Fibroblast of pulmonary artery (primary cell): ENCODE measurements around the gene AIFM3.
A peak's percentile ranks its signal among the peaks of the same experiment; 100 is the strongest.

Experiments
- DNase-seq: peaks from one replicate; pipeline ENCODE4 v3.0.0-alpha.2; 2010; ENCODE audit warnings: low read depth
- H3K4me3 ChIP-seq: replicated peaks from 2 replicates; pipeline ENCODE4 v1.5.1; 2011; ENCODE audit warnings: low read depth, mild to moderate bottlenecking, control low read depth, low read length, moderate library complexity
- TF ChIP-seq, protein P1 (sequence below): IDR thresholded peaks from 2 replicates; pipeline ENCODE4 v1.5.1; 2011; ENCODE audit warnings: mild to moderate bottlenecking, control low read depth, low read length, inconsistent platforms; ENCODE audit errors: missing control alignments

AIFM3 gene

DNA sequence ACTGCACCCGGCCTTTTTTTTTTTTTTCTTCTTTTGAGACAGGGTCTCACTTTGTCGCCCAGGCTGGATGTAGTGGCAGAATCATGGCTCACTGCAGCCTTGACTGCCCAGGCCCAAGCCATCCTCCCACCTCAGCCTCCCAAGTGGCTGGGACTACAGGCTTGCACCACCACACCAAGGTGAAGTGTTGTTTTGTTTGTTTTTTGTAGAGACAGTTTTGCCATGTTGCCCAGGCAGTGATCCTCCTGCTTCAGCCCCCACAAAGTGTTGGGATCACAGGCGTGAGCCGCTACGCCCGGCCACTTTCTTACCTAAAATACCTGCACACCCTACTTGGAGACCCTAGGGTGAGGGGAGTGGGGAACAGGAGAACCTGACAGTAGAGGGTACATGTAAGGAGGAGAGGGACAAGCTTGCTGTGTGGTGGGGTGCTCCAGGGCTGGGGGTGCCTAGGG, 4.5 kb upstream of the AIFM3 start:
- TF ChIP-seq, protein P1, sequence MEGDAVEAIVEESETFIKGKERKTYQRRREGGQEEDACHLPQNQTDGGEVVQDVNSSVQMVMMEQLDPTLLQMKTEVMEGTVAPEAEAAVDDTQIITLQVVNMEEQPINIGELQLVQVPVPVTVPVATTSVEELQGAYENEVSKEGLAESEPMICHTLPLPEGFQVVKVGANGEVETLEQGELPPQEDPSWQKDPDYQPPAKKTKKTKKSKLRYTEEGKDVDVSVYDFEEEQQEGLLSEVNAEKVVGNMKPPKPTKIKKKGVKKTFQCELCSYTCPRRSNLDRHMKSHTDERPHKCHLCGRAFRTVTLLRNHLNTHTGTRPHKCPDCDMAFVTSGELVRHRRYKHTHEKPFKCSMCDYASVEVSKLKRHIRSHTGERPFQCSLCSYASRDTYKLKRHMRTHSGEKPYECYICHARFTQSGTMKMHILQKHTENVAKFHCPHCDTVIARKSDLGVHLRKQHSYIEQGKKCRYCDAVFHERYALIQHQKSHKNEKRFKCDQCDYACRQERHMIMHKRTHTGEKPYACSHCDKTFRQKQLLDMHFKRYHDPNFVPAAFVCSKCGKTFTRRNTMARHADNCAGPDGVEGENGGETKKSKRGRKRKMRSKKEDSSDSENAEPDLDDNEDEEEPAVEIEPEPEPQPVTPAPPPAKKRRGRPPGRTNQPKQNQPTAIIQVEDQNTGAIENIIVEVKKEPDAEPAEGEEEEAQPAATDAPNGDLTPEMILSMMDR = no peak
- no peak overlapping the region for H3K4me3 ChIP-seq
- no peak for DNase-seq

DNA sequence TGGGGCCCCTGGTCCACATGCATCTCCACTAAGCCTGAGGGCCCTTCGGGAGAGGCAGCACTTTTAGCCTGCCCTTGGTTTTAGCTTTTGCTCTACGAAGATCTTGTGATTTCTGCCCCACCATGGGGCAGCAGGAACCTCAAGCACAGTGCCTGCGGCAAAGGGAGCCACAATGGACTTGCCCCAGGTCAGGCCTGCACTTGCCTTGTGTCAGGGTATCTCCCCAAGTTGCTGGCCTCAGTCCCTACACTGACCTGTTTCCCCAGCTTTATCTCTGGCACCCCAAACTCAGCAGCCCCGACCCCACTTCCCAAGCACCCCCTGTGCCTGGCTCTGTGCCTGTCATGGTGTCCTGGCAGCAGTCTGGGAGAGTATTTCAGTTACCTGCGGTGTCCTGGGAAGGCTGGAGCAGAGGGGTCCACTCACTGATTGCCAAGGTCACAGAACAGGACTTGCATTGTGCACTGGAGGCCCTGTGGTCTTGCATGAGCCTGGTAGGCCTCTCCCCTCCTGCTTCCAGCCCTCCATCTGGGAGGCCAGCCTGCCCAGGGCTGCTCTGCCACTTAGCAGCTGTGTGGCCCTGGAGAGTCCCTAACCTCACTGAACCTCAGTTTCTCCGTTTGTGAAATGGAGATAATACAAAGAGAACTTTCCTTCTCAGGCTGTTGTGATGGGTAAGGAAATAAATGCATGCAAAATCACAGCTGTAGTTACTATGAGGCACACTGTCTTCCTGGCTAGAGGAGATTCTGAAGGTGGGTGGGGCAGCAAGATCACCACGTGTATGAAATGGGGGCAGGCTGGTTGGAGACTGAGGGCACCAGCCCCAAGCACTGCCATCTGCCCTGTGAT, 3.6 kb upstream of the AIFM3 start:
- TF ChIP-seq, protein P1 = no peak
- H3K4me3 ChIP-seq = no peak overlapping the region
- no peak for DNase-seq

DNA sequence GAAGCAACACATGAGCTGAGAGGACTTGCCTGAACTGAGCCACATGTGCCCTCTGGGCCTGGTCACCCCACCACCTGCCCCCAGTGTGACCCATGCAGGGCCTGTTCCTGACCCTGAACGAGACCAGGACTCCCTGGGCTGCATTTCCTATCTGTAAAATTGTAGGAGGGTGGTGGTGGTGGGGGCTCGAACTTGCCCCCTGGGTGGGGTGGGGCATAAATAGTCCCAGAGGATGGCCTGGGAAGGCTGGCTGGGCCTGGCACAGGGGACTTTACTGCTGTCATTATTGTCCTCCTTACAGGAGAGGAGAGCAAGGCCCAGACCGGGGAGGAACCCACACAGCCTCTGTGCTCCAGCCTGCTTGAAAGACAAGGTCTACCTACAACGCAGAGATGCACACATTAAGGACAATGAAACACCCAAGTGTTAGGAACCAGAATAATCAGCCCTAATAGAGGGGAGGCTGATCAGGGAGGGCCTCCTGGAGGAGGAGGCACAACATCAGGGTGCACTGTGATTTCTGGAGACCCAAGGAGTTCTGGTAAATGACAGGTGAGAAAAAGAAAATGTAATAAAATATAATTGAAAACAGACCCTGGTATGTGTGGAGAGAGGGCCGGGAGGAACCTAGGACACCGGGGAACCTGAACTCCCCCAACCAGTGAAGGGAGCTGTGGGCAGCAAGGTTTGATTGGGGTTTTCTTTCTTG, 2.8 kb upstream of the AIFM3 start:
- peak overlapping the region; percentile 21 for H3K4me3 ChIP-seq
- TF ChIP-seq, protein P1 = no peak
- DNase-seq = no peak

GRCh38 chr22:20964799-20965103, 2.3 kb upstream of the AIFM3 start:
- no peak for DNase-seq
- peak overlapping the region; percentile 21 for H3K4me3 ChIP-seq
- TF ChIP-seq, protein P1 = no peak

GRCh38 chr22:20965104-20965887, 1.8 kb upstream of the AIFM3 start:
- no peak for DNase-seq
- peak overlapping the region; percentile 21 for H3K4me3 ChIP-seq
- TF ChIP-seq, protein P1 = no peak

DNA sequence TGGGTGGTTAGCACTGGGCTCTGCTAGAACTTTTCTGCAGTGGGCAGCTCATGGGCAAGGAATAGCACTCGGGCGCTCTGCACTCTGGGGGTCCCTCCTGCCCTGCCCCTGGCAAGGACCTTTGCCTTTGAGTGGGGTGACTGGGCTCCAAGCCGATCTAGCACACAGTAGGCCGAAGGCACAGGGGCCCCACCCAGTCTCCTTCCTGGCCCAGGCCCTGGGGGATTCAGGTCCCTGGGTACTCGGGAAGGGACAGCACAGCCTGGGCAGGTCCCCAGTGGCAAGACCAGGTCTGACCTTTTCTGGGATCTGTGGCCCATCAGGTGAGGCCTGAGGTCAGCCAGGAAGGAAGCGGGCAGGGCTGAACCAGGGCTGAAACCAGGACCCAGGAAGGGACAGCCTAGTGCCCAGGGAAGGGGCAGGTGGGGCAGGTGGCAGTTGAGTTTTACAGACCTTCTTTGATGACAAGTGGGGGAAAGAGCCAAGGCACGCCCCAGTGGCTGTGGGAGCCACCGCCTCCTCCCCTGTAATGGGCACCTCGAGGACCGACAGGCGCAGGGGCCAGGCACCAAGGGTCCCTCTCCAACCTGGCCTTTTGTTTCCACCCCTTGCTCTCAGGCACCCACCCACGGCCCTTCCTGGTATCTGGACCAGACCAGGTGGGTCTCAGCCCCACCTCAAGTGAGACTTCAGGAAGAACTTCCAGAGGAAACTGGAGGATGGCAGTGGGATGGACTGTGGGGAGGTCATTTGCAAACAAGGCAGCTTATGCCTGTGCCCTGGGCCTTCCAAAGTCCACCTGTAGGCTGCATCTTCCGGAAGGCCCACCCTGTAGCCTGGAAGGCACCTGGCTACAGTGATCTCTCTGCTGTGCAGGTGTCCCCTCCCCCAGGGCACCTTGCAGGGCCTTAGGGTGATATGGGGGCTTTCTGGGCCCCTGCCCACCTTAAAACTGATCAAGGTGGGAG, 883 bp upstream of the AIFM3 start:
- H3K4me3 ChIP-seq = no peak overlapping the region
- no peak for DNase-seq

More for the DNA sequence above, 883 bp upstream of the AIFM3 start:
- TF ChIP-seq, protein P1 = no peak
